T1000 (cell line): ENCODE results near the gene MPPE1.
"Not testable (repeated sequence)": the region's sequence is repeated elsewhere in the genome, so short reads cannot be mapped to it uniquely, and the experiment has no call there.

Experiments used
- DNase-seq: peaks from one replicate; lab custom pipeline; 2025; ENCODE audit warnings: mixed read lengths; lab: John Stamatoyannopoulos, UW

MPPE1 gene

DNA sequence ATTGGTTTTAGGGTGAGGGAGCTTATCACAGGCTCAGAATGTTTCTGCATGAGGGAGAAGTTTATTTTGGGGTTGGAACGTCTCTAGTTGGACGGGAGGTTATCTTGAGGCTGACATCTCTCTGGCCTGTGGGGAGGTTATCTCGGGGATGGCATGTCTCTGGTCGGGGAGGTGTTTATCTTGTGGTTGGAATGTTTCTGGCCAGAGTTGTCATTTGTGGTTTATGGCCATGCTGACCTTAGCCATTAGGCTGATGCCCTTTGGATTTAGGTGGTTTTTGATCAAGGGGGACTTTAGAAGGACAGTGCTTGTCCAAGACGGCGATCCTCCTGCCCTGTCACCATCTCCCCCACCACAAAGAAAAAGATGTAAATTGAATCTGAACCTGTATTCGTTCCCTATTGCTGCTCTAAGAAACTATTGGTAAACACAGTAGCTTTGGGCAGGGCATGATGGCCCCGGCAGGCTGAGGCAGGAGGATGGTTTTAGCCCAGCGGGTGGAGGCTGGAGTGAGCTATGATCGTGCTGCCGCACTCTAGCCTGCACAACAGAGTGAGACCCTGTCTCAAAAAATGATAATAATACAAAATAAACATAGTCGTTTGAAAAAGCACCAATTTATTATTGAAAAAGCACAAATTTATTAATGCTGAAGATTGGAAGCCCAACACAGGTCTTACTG lies 17.8 kb upstream of the MPPE1 start:
- no peak for DNase-seq

DNA sequence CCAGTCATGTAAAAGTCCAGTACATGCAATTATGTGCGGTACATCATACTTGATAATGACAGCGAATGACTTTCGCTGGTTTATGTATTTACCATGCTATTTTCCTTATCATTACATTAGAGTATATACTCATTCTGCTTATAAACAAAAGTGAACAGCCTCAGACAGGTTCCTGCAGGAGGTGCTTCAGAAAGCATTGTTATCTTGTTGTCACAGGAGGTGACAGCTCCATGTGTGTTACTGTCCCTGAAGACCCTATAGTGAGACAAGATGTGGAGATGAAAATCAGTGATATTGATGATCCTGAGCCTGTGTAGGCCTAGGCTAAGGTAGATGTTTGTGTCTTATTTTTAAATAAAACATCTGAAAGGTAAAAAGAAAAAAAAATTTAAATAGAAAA lies 15.3 kb upstream of the MPPE1 start:
- DNase-seq = no peak

DNA sequence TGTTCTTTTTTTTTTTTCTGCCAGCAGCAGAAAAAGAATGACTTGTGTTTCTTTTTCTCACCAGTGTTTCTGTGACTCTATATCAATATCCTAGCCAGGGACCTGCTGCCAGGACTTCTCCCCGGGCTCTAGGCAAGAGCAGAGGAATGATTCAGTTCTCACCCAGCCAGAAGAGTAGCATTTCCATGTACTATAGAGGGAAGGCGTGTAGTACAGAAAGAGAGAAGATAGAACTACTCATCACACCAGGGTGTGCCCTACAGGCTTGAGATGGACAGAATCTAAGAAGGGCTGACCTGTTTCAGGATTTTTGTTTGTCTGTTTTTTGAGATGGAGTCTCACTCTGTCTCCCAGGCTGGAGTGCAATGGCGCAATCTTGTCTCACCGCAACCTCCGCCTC lies 11.4 kb upstream of the MPPE1 start:
- not testable (repeated sequence) for DNase-seq

DNA sequence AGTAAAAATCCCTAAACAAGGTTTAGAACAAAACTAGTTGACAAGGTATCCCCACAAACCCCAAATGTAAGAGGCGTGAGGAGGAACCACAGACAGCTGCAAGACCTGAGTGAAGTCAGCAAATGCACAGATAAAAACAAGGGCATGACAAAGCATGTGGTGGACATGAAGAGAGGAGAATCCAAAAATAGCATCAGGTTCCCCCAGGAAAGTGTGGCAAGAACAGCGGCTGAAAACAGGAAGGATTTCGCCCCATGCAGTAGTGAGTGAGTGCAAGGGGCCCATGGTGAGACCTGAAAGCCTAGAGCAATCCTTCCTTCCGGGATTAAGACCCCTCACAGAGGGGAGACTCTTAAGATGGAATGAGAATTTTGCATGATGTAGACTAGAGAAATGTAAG lies 8.8 kb upstream of the MPPE1 start:
- DNase-seq = not testable (repeated sequence)

DNA sequence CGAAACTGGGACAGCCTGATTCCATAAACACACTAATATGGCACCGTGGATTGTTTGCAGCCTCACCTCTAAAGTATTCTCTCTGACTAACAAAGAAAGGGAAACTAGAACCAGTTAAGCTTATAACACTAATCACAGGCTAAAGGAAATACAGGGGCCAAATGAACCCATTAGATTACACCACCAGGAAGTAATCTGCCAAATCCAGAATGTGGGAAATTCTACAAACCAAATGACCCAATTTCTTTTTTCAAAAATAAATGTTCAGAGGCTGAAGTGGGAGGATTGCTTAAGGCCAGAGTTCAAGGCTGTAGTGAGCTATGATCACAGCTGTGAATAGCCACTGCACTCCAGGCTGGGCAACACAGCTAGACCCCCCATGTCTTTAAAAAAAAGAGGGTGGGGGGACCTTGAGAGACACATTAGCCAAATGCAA lies 1.5 kb upstream of the MPPE1 start:
- DNase-seq = no peak

DNA sequence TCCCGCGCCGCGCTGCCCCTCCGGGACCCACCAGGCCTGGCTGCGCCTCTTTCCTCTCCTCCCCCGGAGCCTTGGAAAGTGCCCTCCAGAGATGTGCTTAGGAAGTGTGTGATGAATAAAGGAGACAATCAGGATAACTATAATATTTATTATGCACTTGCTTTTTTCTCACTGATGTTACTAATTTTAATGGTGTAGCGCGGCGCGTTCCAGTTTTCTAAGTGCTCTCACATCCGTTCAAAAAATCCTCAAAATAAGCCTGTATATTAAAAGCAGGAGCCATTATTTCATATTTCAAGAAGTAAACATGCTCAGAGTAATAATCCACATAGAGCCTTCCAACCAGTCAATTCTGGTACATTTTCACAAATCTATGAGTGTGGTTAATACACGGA lies 941 bp upstream of the MPPE1 start:
- DNase-seq = no peak

DNA sequence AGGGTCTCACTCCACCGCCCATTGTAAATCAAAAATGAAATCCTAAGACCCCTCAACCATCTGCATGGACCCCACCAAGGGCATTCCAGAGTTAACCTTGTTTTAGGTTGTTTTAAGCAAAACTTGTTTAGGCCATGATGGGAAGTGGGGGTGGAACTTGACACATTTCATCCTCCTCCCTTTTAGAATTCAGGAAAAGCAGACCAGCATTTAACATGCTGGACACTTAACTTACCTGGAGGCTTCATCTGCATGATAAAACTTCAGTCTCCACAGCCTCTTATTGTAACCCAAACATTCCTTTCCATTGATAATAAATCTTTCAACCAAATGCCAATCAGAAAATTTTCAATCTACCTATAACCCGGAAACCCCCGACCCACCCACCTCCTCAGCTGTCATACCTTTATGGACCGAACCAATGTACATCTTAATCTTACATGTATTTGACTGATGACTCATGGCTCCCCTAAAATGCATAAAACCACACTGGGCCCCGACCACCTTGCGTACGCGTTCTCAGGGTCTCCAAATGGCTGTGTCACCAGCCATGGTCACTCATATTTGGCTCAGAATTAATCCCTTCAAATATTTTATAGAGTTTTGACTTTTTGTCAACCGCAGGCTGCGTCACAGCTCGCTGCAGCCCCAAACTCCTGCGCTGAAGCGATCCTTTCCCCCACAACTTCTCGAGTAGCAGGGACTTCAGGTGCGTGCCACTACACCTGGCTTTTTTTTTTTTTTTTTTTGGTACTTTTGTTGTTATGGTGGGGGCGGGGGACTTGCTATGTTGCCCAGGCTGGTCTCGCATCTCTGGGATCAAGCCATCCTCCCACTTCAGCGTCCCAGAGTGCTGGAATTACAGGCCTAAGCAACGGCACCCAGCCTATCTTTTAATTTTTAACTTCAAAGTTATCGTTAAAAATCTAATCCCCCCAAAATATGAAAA lies 917 bp downstream of the MPPE1 start:
- DNase-seq = no peak

DNA sequence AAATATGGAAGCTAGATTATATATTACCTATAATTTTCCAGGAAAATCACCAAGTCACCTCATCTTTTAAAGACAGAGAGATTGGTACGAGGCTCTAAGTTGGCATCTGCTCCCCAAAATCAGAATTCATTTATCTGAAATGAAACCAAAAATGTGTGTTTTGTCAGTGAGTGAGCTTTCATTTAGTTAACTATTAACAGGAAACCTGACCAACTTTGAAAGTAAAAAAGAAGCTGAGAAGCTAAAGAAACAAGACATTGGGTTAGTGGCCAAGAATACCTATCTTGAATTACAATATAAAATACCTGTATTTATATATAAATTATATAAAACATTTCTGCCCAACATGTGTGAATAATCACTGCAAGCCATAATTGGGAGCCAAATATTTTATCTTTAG lies 1.9 kb downstream of the MPPE1 start:
- DNase-seq = no peak

DNA sequence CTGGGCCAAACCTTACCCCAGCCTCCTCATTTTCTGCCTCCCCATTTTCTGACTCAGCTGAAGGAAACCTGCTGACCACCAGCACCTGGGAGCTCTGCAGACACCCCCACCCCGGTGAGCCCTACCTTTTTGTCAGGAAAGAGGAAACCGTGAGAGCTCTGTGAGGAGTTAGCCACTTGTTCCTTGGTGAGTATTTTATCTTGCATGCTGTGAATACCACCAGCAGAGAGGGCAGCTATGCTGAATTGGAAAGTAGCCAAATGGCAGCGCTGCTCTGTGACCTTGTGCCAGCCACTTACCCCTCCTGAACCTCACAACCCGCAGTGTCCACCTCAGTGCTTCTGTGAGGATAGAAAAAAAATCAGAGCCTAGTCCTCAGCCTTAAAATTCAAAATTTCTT lies 2.5 kb downstream of the MPPE1 start:
- DNase-seq = no peak

DNA sequence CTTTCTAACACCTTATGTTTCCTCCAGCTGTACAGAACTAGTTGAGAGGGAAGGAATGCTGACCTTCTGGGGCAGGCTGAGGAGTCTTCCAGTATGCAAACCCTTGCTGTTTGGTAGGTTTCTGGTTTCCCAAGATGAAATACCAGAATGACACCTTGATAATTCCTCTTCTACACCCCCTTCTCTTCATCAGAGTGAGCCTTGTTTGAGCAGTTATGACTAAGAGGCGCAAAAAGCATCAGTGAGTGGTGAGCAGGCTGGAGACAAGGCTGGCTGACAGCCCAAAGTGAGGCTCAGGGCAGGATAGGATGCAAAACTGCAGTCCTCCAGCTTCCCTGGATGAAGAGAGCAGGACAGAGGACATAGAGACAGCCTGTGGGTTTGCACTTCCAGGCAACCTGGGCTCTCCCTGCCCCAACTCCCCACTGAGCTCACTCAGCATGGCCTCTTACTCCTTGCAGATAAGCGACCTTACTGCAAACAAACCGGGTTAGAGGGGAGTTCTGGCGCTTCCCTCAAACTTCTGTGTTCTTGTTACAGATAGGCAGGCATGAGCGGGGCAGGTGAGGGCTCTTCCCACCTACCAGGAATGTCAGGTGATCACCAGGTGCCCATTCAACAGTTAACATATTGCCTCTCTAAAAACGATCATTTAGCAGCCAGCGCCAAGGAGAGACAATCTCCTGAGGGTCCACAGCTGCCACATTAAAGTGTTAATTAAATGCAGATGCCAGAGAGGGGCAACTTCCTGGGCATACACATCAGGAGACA lies 5.4 kb downstream of the MPPE1 start:
- DNase-seq = no peak

DNA sequence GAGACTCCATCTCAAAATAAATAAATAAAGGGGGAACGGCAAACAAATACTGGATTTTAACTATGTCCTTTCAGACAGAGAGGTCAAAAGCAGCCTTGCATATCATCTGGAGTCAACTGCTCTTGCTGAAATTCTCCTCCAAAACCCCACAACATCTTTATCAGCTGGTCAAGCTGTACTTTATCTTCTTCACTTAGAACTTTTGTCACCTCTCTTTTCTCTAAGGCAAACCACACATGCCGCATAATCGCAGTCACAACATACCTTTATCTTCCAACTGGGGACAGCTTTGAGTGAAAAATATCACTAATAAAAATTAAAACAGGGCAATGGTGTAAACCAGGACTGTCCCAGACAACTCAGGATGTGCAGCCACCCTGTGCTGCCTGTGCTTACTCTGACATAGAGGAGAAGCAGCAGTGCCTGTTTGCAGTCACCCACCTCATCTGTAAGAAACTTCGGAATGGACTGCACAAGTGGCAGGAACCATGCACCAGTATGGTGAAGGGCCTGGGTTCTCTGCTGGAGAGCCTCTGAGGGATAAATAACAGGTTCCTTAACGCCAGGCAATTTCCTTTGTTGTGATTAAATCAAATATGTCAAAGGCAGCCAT lies 6.2 kb downstream of the MPPE1 start:
- no peak for DNase-seq

DNA sequence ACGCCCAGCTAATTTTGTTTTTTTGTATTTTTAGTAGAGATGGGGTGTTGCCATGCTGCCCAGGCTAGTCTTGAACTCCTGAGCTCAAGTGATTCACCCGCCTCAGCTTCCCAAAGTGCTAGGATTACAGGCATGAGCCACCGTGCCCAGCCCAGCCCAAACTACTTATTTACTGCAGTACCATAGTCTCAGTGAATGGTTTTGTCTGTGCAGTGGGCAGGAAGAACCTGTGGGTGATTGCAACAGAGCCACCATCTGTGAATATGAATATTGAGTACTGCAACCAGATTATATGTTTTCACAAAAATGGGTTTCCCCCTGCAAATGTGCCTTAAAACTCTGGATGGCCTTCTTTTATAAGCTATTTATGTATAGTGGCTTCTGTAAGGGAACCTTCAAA lies 9.1 kb downstream of the MPPE1 start:
- no peak for DNase-seq

DNA sequence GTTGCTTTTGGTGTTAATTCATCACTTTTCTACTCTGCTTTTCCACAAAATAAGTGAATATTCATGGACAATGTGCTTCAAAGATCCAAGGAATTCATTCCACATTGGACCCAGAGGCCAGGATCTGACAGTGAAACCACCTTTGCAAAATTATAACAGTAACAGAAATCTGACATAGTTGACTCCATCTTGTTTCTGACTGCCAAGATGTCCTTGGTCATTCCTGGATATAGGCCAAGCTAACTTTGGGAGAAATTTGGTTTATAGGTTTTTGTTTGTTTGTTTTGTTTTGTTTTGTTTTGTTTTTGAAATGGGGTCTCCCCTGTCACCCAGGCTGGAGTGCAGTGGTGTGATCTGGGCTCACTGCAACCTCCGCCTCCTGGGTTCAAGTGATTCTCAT lies 10.3 kb downstream of the MPPE1 start:
- no peak for DNase-seq

DNA sequence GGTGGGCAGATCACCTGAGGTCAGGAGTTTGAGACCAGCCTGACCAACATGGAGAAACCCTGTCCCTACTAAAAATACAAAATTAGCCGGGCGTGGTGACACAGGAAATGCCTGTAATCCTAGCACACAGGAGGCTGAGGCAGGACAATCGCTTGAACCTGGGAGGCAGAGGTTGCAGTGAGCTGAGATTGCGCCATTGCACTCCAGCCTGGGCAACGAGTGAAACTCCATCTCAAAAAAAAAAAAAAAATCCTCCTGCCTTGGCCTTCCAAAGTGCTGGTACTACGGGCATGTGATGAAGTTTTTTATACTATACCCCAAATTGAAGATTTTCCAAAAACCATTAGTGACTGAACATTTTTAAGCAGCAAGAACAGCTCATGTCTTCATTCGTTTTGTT lies 15.7 kb downstream of the MPPE1 start:
- DNase-seq = not testable (repeated sequence)

DNA sequence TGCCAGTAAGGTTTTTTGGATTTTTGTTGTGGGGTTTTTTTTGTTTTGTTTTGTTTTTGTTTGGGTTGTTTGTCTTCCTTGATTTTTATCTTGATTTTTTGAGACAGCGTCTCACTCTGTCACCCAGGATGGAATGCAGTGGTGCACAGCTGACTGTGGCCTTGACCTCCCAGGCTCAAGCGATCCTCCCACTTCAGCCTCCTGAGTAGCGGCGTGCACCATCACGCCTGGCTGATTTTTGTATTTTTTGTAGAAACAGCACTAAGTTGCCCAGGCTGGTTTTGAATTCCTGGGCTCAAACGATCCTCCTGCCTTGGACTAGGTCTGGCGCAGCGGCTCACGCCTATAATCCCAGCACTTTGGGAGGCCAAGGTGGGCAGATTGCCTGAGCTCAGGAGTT lies 16.4 kb downstream of the MPPE1 start:
- no peak for DNase-seq

DNA sequence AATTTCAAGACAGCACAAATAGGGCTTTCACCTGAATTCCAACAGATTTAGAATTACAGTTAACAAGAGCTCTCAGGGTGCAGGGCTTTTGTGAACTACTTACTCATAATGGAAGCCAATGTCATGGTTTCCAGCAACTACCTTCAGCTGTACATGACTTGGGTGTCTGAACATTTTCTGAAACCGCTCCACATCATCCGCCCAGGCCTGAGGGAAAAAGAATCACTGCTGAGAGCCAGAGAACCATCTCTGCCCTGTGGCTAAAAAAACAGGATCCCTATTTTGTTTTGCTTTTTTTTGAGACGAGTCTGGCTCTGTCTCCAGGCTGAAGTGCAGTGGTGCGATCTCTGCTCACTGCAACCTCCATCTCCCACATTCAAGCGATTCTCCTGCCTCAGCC lies 18.8 kb downstream of the MPPE1 start:
- no peak for DNase-seq

DNA sequence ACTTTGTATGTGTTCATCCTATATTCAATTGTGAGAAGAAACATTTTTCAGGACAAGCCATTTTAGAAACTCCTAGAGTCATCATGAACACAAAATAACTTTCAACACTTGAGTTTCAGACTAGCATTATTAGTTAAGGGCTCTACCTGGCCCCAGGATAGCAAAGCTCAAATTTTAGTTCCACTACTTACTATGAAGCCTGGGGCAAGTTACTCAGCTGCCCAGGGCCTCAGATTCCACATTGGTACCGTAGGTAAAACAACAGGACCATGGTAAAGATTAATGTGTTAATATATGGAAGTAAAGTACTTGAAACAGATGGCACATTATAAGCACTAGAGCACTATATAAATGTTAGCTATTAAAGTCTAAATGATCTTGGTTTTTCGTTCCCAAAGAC lies 19.4 kb downstream of the MPPE1 start:
- no peak for DNase-seq

DNA sequence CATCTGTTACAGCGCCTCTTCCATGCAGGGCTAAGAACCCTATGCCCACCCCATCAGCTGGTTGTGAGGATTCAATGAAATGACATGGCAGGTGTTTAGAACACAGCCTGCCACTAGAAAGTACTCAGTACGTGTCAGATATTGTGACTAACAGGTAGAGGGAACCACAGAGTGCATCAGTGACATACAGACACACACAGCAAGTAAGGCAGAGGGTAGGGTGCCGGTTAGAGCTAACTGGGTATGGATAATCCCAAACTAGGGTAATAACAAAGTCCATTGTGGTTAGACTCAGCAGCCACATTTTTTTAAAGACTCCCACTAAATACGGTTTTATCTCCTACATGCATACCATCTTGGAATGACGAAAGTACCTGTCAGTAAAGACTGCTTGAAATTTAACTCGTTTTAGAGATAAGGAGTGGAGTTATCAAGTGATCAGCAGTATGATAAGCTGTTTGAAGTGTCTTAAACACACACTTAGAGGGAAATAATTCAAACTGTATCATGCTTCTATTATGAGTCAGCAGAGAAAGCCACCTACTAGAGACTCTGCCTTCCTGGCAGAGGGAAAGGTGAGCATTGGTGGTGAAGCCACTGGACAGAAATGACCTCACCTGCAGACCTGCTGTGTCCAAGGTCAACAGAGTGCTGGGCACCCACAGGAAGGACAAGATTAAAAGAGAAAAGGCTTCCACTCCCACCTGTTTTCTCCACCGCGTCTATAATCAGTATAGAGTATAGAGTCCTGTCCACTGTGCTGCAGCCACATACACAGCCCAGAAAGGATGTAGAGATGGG lies 20.6 kb downstream of the MPPE1 start:
- no peak for DNase-seq

DNA sequence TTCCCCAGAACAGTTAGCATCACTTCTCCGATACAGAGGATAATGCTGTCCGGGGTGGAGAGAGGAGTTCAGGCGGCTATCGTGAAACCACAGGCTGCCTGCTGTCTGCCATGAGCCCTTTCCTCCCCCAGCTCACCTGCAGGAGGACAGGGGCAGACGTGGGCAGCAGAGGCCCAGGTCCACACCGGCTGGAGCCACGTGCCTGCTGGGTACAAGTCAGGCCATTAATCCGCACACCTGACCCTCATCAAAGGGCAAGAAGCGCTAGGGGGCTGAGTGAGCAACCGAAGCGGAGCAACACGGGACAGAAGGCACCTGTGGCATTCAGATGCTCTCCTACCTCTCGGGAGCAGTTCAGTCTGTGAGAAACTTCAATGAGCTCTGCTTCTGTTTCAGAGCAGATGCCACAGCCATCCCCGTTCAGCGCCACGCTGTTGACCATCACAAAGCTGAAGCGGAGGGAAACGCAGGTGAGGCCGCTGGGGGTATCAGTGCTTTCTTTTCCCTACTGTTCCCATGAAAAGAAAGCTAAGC lies 21.5 kb downstream of the MPPE1 start:
- DNase-seq = no peak

DNA sequence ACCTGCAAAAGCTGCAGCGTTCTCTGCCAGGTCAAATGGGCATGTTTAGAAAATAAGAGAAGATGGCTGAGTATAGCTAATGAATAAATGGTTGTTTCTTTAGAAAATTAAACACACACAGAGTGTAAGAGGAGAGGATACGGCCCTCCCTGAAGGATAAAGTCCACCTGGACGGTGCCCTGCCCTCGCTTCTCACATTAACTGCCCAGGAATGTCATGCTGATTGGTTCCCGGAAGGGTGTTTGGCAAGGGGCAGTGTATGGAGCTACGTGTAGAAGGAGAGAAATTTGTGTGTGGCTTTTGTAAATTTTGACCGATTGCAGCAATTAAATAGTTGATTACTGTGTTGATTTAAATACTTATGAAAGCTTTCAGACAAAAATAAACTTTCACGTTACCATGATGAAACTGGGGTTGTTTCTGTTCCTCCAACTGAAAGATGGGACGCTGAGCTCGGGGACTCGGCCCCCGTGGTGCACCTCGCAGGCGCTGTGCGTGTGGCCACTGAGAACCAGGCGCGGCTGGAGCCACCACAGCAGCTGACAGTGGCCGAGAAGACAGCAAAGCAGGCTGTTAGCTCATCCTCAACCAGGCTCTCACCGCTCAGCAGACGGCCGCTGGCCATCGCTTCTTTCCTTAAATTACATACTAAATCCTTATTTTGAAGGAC lies 22.7 kb downstream of the MPPE1 start:
- DNase-seq = no peak
